Measurements from ENCODE around the gene SPATS2L. TPM values are rescaled to one million over a fixed set of nuclear protein-coding genes. Genes with fewer than 3 reads are reported as not detected.
A peak's percentile ranks its signal among the peaks of the same experiment; 100 is the strongest.
"Not testable (repeated sequence)": the region's sequence is repeated elsewhere in the genome, so short reads cannot be mapped to it uniquely, and the experiment has no call there.

SPATS2L gene
- total and polyA plus RNA-seq, 5 donors from 2014 or later: 9.9 to 20.9 (median 19.2) TPM

DNA sequence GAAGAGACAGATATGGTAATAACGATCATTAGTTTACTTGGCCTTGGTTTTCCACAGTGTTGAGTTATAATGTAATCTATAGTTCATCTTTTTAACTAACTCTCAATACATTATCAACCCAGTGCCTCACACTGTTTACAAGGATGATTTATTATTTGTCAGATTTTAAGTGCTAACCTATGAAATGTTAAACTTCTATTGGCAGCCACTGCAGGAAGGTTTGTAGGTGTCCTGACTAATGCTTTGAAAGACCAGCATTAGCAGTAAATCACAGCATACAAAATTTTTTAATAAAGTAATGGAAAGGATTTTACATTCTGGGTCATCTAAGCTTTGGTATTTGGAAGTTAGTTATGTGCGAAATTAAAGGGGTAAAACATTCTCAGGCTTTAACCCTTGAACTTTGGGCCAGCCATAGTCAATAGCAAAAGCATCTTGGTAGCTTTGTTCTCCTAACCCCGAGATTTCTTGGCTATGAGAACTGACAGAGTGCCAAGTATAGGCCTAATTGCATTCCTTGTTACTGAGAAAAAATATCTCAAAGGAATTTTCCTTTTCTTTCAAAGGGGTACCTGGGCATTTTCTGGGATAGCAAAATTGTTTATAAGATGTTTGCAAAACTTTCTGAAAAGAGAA is 30.6 kb downstream of the SPATS2L start:
- H3K4me3 ChIP-seq (ENCODE audit: low read depth, low read length): no peak overlapping the region
- no peaks in the 10 kb centered on the region for H3K36me3 Mint-ChIP-seq
- no peak overlapping the region for H3K27ac Mint-ChIP-seq
- no peaks in the 10 kb centered on the region for H3K9me3 ChIP-seq (ENCODE audit: control insufficient read depth in 2 of 2, low read length in 2 of 2)
- H3K27me3 ChIP-seq (ENCODE audit: control insufficient read depth, insufficient read depth, low read length): no peaks in the 10 kb centered on the region
- H3K4me3 Mint-ChIP-seq: no peak overlapping the region
- H3K27me3 Mint-ChIP-seq: no peaks in the 10 kb centered on the region
- no peaks in the 10 kb centered on the region for H3K36me3 ChIP-seq (ENCODE audit: control insufficient read depth, insufficient read depth, low read length)
- no peak for ATAC-seq (ENCODE audit: low read depth in 2 of 2)
- H3K27ac ChIP-seq (ENCODE audit: insufficient read depth, low read length, poor library complexity, severe bottlenecking): no peak overlapping the region
- DNase-seq: no peak
- peaks cover 0 to 11% (median 4%) of the 10 kb centered on the region in 4 donors for H3K4me1 Mint-ChIP-seq
- peaks cover 0 to 3% (median 1%) of the 10 kb centered on the region in 7 donors for H3K9me3 Mint-ChIP-seq
- no peaks in the 10 kb centered on the region for H3K4me1 ChIP-seq (ENCODE audit: control insufficient read depth, insufficient read depth, low read length, poor library complexity, severe bottlenecking)

DNA sequence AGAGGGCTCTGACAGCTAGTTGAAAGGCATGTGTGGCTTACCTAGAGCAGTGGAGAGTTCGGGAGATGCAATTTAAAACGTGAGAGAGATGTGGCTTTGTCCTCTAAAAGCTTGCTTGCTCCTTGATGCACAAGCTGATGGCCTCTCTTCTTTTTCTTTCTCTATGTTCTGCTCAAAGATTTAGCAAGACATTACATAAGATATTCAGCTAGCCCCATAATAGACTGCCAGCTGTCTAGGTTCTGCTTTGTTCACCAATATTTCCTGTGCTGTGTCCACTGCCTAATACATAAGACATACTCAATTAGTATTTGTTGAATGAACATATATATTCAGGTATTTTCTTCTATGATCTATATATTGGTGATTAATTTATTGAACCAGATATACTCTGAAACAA is 31.1 kb downstream of the SPATS2L start:
- H3K4me3 Mint-ChIP-seq: no peak overlapping the region
- no peaks in the 10 kb centered on the region for H3K4me1 ChIP-seq (ENCODE audit: control insufficient read depth, insufficient read depth, low read length, poor library complexity, severe bottlenecking)
- H3K36me3 ChIP-seq (ENCODE audit: control insufficient read depth, insufficient read depth, low read length): no peaks in the 10 kb centered on the region
- no peaks in the 10 kb centered on the region for H3K9me3 ChIP-seq (ENCODE audit: control insufficient read depth in 2 of 2, low read length in 2 of 2)
- no peaks in the 10 kb centered on the region for H3K36me3 Mint-ChIP-seq
- H3K27me3 Mint-ChIP-seq: no peaks in the 10 kb centered on the region
- no peak overlapping the region for H3K27ac ChIP-seq (ENCODE audit: insufficient read depth, low read length, poor library complexity, severe bottlenecking)
- H3K9me3 Mint-ChIP-seq: peaks cover 0 to 3% (median 1%) of the 10 kb centered on the region in 7 donors
- ATAC-seq (ENCODE audit: low read depth in 2 of 2) (no peak), DNase-seq (no peak)
- H3K27ac Mint-ChIP-seq: no peak overlapping the region
- no peaks in the 10 kb centered on the region for H3K27me3 ChIP-seq (ENCODE audit: control insufficient read depth, insufficient read depth, low read length)
- H3K4me3 ChIP-seq (ENCODE audit: low read depth, low read length): no peak overlapping the region
- H3K4me1 Mint-ChIP-seq: peaks cover 0 to 11% (median 6%) of the 10 kb centered on the region in 4 donors

DNA sequence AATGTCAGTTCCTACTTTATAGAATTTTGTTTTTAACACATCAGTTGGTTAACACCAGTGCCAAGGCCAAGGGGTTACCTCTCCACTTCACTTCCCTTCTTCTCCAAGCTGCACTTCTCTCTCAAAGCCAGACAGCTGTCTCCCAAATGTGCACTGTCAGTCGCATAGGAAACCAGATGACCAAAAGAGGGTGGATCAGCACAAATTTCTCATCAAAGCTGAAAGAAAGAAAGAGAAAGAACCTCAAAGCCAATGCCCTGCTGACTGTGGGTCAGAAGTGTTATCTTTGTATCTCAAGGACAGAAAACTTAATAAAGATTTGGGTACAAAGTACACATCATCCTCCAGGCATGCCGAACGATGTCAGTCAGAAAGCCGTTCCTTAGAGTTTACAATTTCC is 32.2 kb downstream of the SPATS2L start:
- Mint-ChIP-seq H3K36me3 (no peaks in the 10 kb centered on the region), H3K27ac (no peak overlapping the region), H3K27me3 (no peaks in the 10 kb centered on the region), H3K4me3 (no peak overlapping the region), H3K9me3 (peaks cover 0 to 3% (median 1%) of the 10 kb centered on the region in 7 donors), H3K4me1 (peaks cover 0 to 11% (median 6%) of the 10 kb centered on the region in 4 donors)
- no peak for ATAC-seq (ENCODE audit: low read depth in 2 of 2)
- Histone ChIP-seq H3K27ac (ENCODE audit: insufficient read depth, low read length, poor library complexity, severe bottlenecking) (no peak overlapping the region), H3K4me3 (ENCODE audit: low read depth, low read length) (no peak overlapping the region), H3K9me3 (ENCODE audit: control insufficient read depth in 2 of 2, low read length in 2 of 2) (no peaks in the 10 kb centered on the region), H3K4me1 (ENCODE audit: control insufficient read depth, insufficient read depth, low read length, poor library complexity, severe bottlenecking) (no peaks in the 10 kb centered on the region), H3K27me3 (ENCODE audit: control insufficient read depth, insufficient read depth, low read length) (no peaks in the 10 kb centered on the region), H3K36me3 (ENCODE audit: control insufficient read depth, insufficient read depth, low read length) (no peaks in the 10 kb centered on the region)
- DNase-seq: no peak

DNA sequence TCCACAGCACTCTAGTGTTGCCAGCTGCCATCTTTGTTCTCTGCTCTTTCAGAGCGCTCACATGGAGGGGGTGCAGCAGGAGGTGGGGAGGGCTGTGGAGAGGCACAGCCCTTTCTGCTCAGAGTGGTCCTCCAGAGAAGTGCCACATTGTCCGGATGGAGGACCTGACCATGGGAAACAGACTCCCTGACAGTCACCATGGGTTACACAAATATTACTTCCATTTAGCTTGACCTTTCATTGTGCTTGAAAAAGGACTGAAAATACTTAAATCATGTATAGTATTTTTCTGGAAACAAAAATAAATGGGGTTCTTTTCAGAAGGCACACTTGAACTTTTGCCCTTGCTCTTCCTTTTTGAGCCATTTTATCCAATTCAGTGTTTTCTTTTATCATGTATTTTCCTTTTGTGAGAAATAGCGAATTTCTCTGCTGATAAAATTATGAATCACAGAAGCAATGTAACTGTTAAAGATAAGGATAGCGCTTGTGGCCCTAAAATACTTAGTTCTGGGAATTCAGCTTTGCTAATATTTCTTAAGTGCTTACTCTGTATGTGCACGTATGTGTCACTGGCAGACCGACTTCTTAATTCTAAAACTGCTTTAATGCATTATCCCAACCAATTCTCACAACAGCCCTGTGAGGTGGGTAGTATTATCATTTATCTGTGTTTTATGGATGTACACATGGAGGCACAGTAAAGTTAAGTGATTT is 34.2 kb downstream of the SPATS2L start:
- H3K27ac Mint-ChIP-seq: no peak overlapping the region
- ATAC-seq (ENCODE audit: low read depth in 2 of 2) (no peak), DNase-seq (no peak)
- H3K27me3 Mint-ChIP-seq: no peaks in the 10 kb centered on the region
- Histone ChIP-seq H3K4me1 (ENCODE audit: control insufficient read depth, insufficient read depth, low read length, poor library complexity, severe bottlenecking) (no peaks in the 10 kb centered on the region), H3K9me3 (ENCODE audit: control insufficient read depth in 2 of 2, low read length in 2 of 2) (no peaks in the 10 kb centered on the region), H3K4me3 (ENCODE audit: low read depth, low read length) (no peak overlapping the region), H3K27me3 (ENCODE audit: control insufficient read depth, insufficient read depth, low read length) (no peaks in the 10 kb centered on the region), H3K36me3 (ENCODE audit: control insufficient read depth, insufficient read depth, low read length) (no peaks in the 10 kb centered on the region), H3K27ac (ENCODE audit: insufficient read depth, low read length, poor library complexity, severe bottlenecking) (no peak overlapping the region)
- no peaks in the 10 kb centered on the region for H3K36me3 Mint-ChIP-seq
- no peak overlapping the region for H3K4me3 Mint-ChIP-seq
- H3K4me1 Mint-ChIP-seq: peaks cover 0 to 17% (median 6%) of the 10 kb centered on the region in 4 donors
- H3K9me3 Mint-ChIP-seq: peaks cover 0 to 3% (median 1%) of the 10 kb centered on the region in 7 donors

DNA sequence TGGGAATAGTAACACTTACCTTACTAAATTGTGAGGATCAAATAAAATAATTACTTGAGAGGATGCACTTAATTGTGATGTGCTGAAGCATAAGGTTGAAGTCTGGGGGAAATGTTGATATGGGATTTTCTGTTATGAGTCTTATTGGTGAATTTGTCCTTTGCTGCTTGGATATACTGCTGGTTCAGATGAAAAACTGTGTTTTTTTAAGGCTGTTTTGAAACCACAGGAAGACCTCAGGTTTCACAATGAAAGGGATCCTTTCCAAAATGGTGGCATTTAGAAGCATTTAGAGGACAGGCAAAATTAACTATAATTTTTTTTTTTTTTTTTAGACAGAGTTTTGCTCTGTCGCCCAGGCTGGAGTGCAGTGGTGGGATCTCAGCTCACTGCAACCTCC is 34.9 kb downstream of the SPATS2L start:
- ATAC-seq (ENCODE audit: low read depth in 2 of 2) (no peak), DNase-seq (no peak)
- H3K4me3 Mint-ChIP-seq: no peak overlapping the region
- H3K27ac Mint-ChIP-seq: no peak overlapping the region
- H3K27ac ChIP-seq (ENCODE audit: insufficient read depth, low read length, poor library complexity, severe bottlenecking): no peak overlapping the region
- peaks cover 0 to 5% (median 1%) of the 10 kb centered on the region in 7 donors for H3K9me3 Mint-ChIP-seq
- peaks cover 0 to 17% (median 6%) of the 10 kb centered on the region in 4 donors for H3K4me1 Mint-ChIP-seq
- no peaks in the 10 kb centered on the region for H3K9me3 ChIP-seq (ENCODE audit: control insufficient read depth in 2 of 2, low read length in 2 of 2)
- no peaks in the 10 kb centered on the region for H3K4me1 ChIP-seq (ENCODE audit: control insufficient read depth, insufficient read depth, low read length, poor library complexity, severe bottlenecking)
- no peaks in the 10 kb centered on the region for H3K27me3 Mint-ChIP-seq
- H3K36me3 Mint-ChIP-seq: no peaks in the 10 kb centered on the region
- no peaks in the 10 kb centered on the region for H3K27me3 ChIP-seq (ENCODE audit: control insufficient read depth, insufficient read depth, low read length)
- no peaks in the 10 kb centered on the region for H3K36me3 ChIP-seq (ENCODE audit: control insufficient read depth, insufficient read depth, low read length)
- H3K4me3 ChIP-seq (ENCODE audit: low read depth, low read length): no peak overlapping the region

DNA sequence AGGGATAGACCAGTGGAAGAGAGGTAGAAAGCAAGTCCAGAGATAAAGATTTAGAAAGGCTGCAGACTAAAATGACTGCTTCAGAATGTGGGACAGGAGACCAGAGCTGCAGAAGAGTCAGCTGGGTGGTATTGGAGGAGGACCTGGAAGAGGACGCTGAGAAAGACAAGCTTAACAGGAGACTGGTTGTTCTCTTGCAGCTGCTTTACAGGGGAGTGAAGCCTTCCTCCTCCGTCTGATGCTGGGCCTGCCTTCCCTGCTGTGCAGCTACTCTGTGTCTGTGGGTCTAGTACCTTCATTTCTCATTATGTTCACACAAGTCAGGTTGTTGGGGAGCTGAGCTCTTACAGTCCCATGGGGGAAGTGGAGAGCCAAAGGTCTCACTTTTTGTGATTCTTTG is 35.7 kb downstream of the SPATS2L start:
- Mint-ChIP-seq H3K27me3 (no peaks in the 10 kb centered on the region), H3K4me3 (no peak overlapping the region), H3K36me3 (no peaks in the 10 kb centered on the region), H3K4me1 (peaks cover 0 to 17% (median 4%) of the 10 kb centered on the region in 4 donors), H3K9me3 (peaks cover 0 to 7% (median 1%) of the 10 kb centered on the region in 7 donors), H3K27ac (peak overlapping the region in 1 of 3 donors; percentile 52)
- Histone ChIP-seq H3K9me3 (ENCODE audit: control insufficient read depth in 2 of 2, low read length in 2 of 2) (no peaks in the 10 kb centered on the region), H3K27me3 (ENCODE audit: control insufficient read depth, insufficient read depth, low read length) (no peaks in the 10 kb centered on the region), H3K36me3 (ENCODE audit: control insufficient read depth, insufficient read depth, low read length) (no peaks in the 10 kb centered on the region), H3K4me1 (ENCODE audit: control insufficient read depth, insufficient read depth, low read length, poor library complexity, severe bottlenecking) (no peaks in the 10 kb centered on the region), H3K4me3 (ENCODE audit: low read depth, low read length) (no peak overlapping the region), H3K27ac (ENCODE audit: insufficient read depth, low read length, poor library complexity, severe bottlenecking) (no peak overlapping the region)
- no peak for DNase-seq
- ATAC-seq (ENCODE audit: low read depth in 2 of 2): no peak

DNA sequence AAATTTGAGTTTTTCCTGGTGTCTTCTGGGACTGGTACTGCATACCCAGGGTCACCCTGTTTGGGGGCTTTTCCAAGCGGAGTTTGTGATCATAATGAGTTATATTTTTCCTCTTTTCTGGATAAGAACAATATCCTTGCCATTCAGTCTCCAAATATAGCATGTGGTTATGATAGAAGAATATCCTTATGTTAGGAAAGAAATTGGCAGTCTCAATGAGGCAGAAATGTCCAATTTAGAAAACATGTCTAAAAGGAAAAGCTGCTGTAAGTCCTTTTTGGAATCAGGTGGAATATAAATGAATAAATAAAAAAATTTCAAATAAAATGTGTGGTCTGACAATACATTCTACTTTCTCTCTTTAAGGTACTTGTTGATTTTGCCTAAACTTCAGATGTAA is 36.2 kb downstream of the SPATS2L start:
- H3K27me3 Mint-ChIP-seq: no peaks in the 10 kb centered on the region
- no peaks in the 10 kb centered on the region for H3K4me1 ChIP-seq (ENCODE audit: control insufficient read depth, insufficient read depth, low read length, poor library complexity, severe bottlenecking)
- DNase-seq (no peak), ATAC-seq (ENCODE audit: low read depth in 2 of 2) (no peak)
- no peak overlapping the region for H3K4me3 ChIP-seq (ENCODE audit: low read depth, low read length)
- H3K9me3 Mint-ChIP-seq: peaks cover 0 to 7% (median 1%) of the 10 kb centered on the region in 7 donors
- H3K4me3 Mint-ChIP-seq: no peak overlapping the region
- H3K36me3 Mint-ChIP-seq: no peaks in the 10 kb centered on the region
- no peaks in the 10 kb centered on the region for H3K36me3 ChIP-seq (ENCODE audit: control insufficient read depth, insufficient read depth, low read length)
- H3K9me3 ChIP-seq (ENCODE audit: control insufficient read depth in 2 of 2, low read length in 2 of 2): no peaks in the 10 kb centered on the region
- peaks cover 0 to 17% (median 4%) of the 10 kb centered on the region in 4 donors for H3K4me1 Mint-ChIP-seq
- peak overlapping the region in 1 of 3 donors; percentile 6 for H3K27ac Mint-ChIP-seq
- no peak overlapping the region for H3K27ac ChIP-seq (ENCODE audit: insufficient read depth, low read length, poor library complexity, severe bottlenecking)
- no peaks in the 10 kb centered on the region for H3K27me3 ChIP-seq (ENCODE audit: control insufficient read depth, insufficient read depth, low read length)

DNA sequence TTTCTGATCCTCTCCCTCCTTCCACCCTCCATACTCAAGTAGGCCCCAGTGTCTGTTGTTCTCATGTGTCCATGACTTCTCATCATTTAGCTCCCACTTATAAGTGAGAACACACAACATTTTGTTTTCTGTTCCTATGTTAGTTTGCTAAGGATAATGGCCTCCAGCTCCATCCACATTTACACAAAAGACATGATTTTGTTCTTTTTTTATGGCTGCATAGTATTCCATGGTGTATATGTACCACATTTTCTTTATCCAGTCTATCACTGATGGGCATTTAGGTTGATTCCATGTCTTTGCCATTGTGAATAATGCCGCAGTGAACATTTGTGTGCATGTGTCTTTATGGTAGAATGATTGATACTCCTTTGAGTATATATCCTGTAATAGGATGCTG is 37.7 kb downstream of the SPATS2L start:
- H3K4me3 Mint-ChIP-seq; H3K36me3 Mint-ChIP-seq; H3K27me3 ChIP-seq (ENCODE audit: control insufficient read depth, insufficient read depth, low read length); H3K27ac Mint-ChIP-seq; H3K4me1 ChIP-seq (ENCODE audit: control insufficient read depth, insufficient read depth, low read length, poor library complexity, severe bottlenecking); ATAC-seq (ENCODE audit: low read depth in 2 of 2); H3K9me3 ChIP-seq (ENCODE audit: control insufficient read depth in 2 of 2, low read length in 2 of 2); H3K4me3 ChIP-seq (ENCODE audit: low read depth, low read length); H3K36me3 ChIP-seq (ENCODE audit: control insufficient read depth, insufficient read depth, low read length); H3K9me3 Mint-ChIP-seq; DNase-seq; H3K27me3 Mint-ChIP-seq; H3K27ac ChIP-seq (ENCODE audit: insufficient read depth, low read length, poor library complexity, severe bottlenecking): not testable (repeated sequence)
- peaks cover 0 to 17% (median 2%) of the 10 kb centered on the region in 4 donors for H3K4me1 Mint-ChIP-seq
